B cell (primary cell): ENCODE measurements around the gene CACNG4. TPM values are rescaled to one million over a fixed set of nuclear protein-coding genes. Genes with fewer than 3 reads are reported as not detected.

Experiments
- ATAC-seq: fragments of 200-7000 bp; cut with Tn5 transposase; one replicate; pipeline ENCODE4 v1.10.0; 2021; ENCODE audit warnings: low read depth, mild to moderate bottlenecking, moderate number of reproducible peaks, moderate library complexity
- CTCF ChIA-PET: fragments of 350-600 bp; sonication (Branson Sonifier 250); formaldehyde crosslinking; loops from one replicate; lab custom pipeline; 2021; ENCODE audit warnings: antibody characterized with exemption, inconsistent platforms; lab: Charles Lee
- POLR2A ChIA-PET: fragments of 350-600 bp; sonication (Branson Sonifier 250); formaldehyde crosslinking; loops from one replicate; lab custom pipeline; 2021; ENCODE audit warnings: antibody characterized with exemption; lab: Charles Lee
- DNase-seq: peaks from one replicate; pipeline ENCODE4 v3.0.0; 2013
- H2AFZ ChIP-seq: 2 replicates; pipeline ENCODE4 v1.6.1; 2012; ENCODE audit warnings: mild to moderate bottlenecking, low read depth, low read length; ENCODE audit not compliant: insufficient read depth, poor library complexity, severe bottlenecking
- H3K27ac ChIP-seq, 2 donors: 1 replicate in 1 of 2; 2 replicates in 1 of 2; pipeline ENCODE4 v1.5.1; 2012 to 2013; ENCODE audit warnings: low read length in 2 of 2, mild to moderate bottlenecking in 2 of 2, moderate library complexity in 1 of 2
- H3K27me3 ChIP-seq, 4 experiments: fragments of 200-600 bp in 1 of 4; sonication (generic) in 1 of 4; replicated peaks in 1 of 4; 1 replicate in 2 of 4; 2 replicates in 2 of 4; pipeline versions ENCODE4 v1.6.1 to v1.7.0; 2013 to 2016; ENCODE audit warnings: low read length in 3 of 4, mild to moderate bottlenecking in 2 of 4, mixed read lengths in 1 of 4, moderate library complexity in 1 of 4; ENCODE audit not compliant: insufficient read depth in 4 of 4, control insufficient read depth in 3 of 4; ENCODE audit errors: control extremely low read depth in 1 of 4
- H3K36me3 ChIP-seq, 2 experiments: replicated peaks in 1 of 2; 1 replicate in 1 of 2; 2 replicates in 1 of 2; pipeline versions ENCODE4 v1.6.1 to v1.7.1; 2013; ENCODE audit warnings: low read length in 1 of 2; ENCODE audit not compliant: insufficient read depth in 2 of 2, control insufficient read depth in 1 of 2; ENCODE audit errors: control extremely low read depth in 1 of 2, extremely low read depth in 1 of 2
- H3K4me1 ChIP-seq, 2 donors: fragments of 200-600 bp in 1 of 2; sonication (generic) in 1 of 2; 1 replicate in 1 of 2; 2 replicates in 1 of 2; pipeline versions ENCODE4 v1.5.1 to v1.6.1; 2013 to 2017; ENCODE audit warnings: low read length in 2 of 2; ENCODE audit not compliant: control insufficient read depth in 2 of 2, insufficient read depth in 2 of 2
- H3K4me2 ChIP-seq: replicated peaks from 2 replicates; pipeline ENCODE3; 2012; ENCODE audit warnings: mild to moderate bottlenecking, low read depth, low read length; ENCODE audit not compliant: poor library complexity, severe bottlenecking
- H3K4me3 ChIP-seq, 5 experiments: fragments of 200-600 bp in 1 of 5; sonication (generic) in 1 of 5; 1 replicate in 3 of 5; 2 replicates in 2 of 5; pipeline versions ENCODE4 v1.5.1 to v1.7.0; 2011 to 2016; ENCODE audit warnings: low read length in 4 of 5, mild to moderate bottlenecking in 4 of 5, low read depth in 2 of 5, control low read depth in 1 of 5, moderate library complexity in 1 of 5; ENCODE audit not compliant: insufficient read depth in 1 of 5; ENCODE audit errors: control extremely low read depth in 1 of 5, extremely low read depth in 1 of 5
- H3K79me2 ChIP-seq: fragments of 200-600 bp; sonication (generic); one replicate; pipeline ENCODE4 v1.6.0; 2016; ENCODE audit warnings: low read length; ENCODE audit not compliant: control insufficient read depth, insufficient read depth
- H3K9ac ChIP-seq: fragments of 200-600 bp; sonication (generic); 2 replicates; pipeline ENCODE4 v1.6.1; 2017; ENCODE audit warnings: mild to moderate bottlenecking, low read length, moderate library complexity
- H3K9me3 ChIP-seq, 3 donors: one replicate each; pipeline versions ENCODE4 v1.6.1 to v1.7.1; 2013; ENCODE audit warnings: low read length in 2 of 3; ENCODE audit not compliant: control insufficient read depth in 2 of 3, insufficient read depth in 1 of 3; ENCODE audit errors: control extremely low read depth in 1 of 3
- H4K20me1 ChIP-seq: 2 replicates; pipeline ENCODE4 v1.6.0; 2012; ENCODE audit warnings: mild to moderate bottlenecking, low read length; ENCODE audit not compliant: insufficient read depth, control insufficient read depth, poor library complexity, severe bottlenecking
- H3K27ac Mint-ChIP-seq: one replicate; pipeline ENCODE4 v1.8.0; 2021; ENCODE audit warnings: mixed read lengths
- H3K27me3 Mint-ChIP-seq: one replicate; pipeline ENCODE4 v1.8.0; 2021; ENCODE audit warnings: mixed read lengths
- H3K4me1 Mint-ChIP-seq: one replicate; pipeline ENCODE4 v1.8.0; 2021; ENCODE audit warnings: mixed read lengths
- H3K4me3 Mint-ChIP-seq: one replicate; pipeline ENCODE4 v1.8.0; 2021; ENCODE audit warnings: mixed read lengths
- H3K9me3 Mint-ChIP-seq: one replicate; pipeline ENCODE4 v1.8.0; 2022; ENCODE audit warnings: mixed read lengths; ENCODE audit not compliant: insufficient read depth
- CTCF ChIP-seq: fragments of 200-600 bp; IDR thresholded peaks from one replicate; pipeline ENCODE4 v1.8.0; 2022; ENCODE audit warnings: antibody characterized with exemption, mild to moderate bottlenecking
- EZH2 ChIP-seq: IDR thresholded peaks from 2 replicates; pipeline ENCODE4 v1.6.1; 2012; ENCODE audit warnings: borderline replicate concordance, low read depth, mild to moderate bottlenecking, moderate library complexity, low read length; ENCODE audit not compliant: insufficient read depth, poor library complexity, severe bottlenecking
- WGBS: methylation state at CpG from one replicate; pipeline ENCODE4 v1.1.5; 2013; ENCODE audit warnings: missing lambda C conversion rate; ENCODE audit not compliant: insufficient coverage; 5-methylcytosine and 5-hydroxymethylcytosine counted together
- intact Hi-C: fragments of 100-400 bp; cut with micrococcal nuclease; formaldehyde crosslinking; loops from one replicate; pipeline ENCODE4 v1.10.0; 2022
- polyA plus RNA-seq: library from polyadenylated mRNA; depleted of rRNA; stranded (reverse); fragments of >200 nt; gene quantifications from 2 replicates; pipeline ENCODE4 v1.2.3, GENCODE V29; 2012
- total RNA-seq, 2 donors: library from RNA; stranded (reverse); fragments of 120-200 nt in 1 of 2; gene quantifications; 1 replicate in 1 of 2; 2 replicates in 1 of 2; pipeline versions ENCODE4 v1.2.3 to v1.2.4, GENCODE V29; 2013 to 2022

The CACNG4 gene
- total and polyA plus RNA-seq, 2 donors (not counting 1 experiment from before 2014, with no cell fraction given) = not detected

DNA sequence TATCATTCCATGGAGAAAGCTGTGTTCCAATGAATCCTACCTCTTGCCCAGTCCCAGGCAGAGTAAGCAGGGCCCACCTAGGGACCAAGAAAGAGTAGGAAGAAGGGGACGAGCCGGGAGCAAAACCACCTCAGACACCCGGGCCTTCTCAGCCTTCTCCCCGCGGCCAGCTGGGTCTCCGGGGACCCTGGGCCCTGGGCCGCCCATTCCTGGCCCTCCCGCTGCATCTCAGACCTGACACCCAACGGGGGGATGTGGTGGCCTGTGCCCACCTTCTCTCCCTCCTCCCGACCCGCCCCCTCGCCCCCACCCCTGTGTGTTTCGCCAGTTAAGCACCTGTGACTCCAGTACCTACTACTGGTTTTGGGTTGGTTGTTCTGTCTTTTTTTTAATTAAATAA is 68.5 kb downstream of the CACNG4 start:
- no peak overlapping the region for H3K9ac ChIP-seq
- H3K79me2 ChIP-seq = no peaks in the 10 kb centered on the region
- no peaks in the 10 kb centered on the region for H3K36me3 ChIP-seq
- peaks cover 11% of the 10 kb centered on the region for H3K27me3 Mint-ChIP-seq
- H3K27ac Mint-ChIP-seq = no peak overlapping the region
- no CpG with 5 or more reads among the region's 13 CpGs for WGBS
- no peaks in the 10 kb centered on the region for H3K9me3 ChIP-seq
- no peaks in the 10 kb centered on the region for H3K4me1 Mint-ChIP-seq
- TF ChIP-seq CTCF (no peak), EZH2 (no peak)
- H3K4me3 Mint-ChIP-seq = no peak overlapping the region
- H3K27ac ChIP-seq = no peak overlapping the region
- no peak overlapping the region for H3K4me2 ChIP-seq
- CTCF ChIA-PET = no interaction called here
- intact Hi-C loops = no loop called here
- no peaks in the 10 kb centered on the region for H3K4me1 ChIP-seq
- no peaks in the 10 kb centered on the region for H3K27me3 ChIP-seq
- H3K9me3 Mint-ChIP-seq = no peaks in the 10 kb centered on the region
- H3K4me3 ChIP-seq = no peak overlapping the region
- POLR2A ChIA-PET = no interaction called here
- DNase-seq (no peak), ATAC-seq (no peak)
- no peaks in the 10 kb centered on the region for H4K20me1 ChIP-seq
- no peak overlapping the region for H2AFZ ChIP-seq

- Mint-ChIP-seq H3K9me3 (no peaks in the 10 kb centered on the region), H3K4me3 (no peak overlapping the region), H3K4me1 (no peaks in the 10 kb centered on the region), H3K27ac (no peak overlapping the region), H3K27me3 (peaks cover 11% of the 10 kb centered on the region)
- ATAC-seq = no peak
- Histone ChIP-seq H3K79me2 (no peaks in the 10 kb centered on the region), H3K27ac (no peak overlapping the region), H3K36me3 (no peaks in the 10 kb centered on the region), H4K20me1 (no peaks in the 10 kb centered on the region), H3K9ac (no peak overlapping the region), H3K4me1 (no peaks in the 10 kb centered on the region), H3K4me2 (no peak overlapping the region), H3K4me3 (no peak overlapping the region), H3K27me3 (no peaks in the 10 kb centered on the region), H2AFZ (no peak overlapping the region), H3K9me3 (no peaks in the 10 kb centered on the region)
- DNase-seq = no peak
- WGBS = 100% methylated on average over 9 of the region's 9 CpGs
- ChIA-PET CTCF (no interaction called here), POLR2A (no interaction called here)
- intact Hi-C loops = no loop called here
- TF ChIP-seq EZH2 = no peak
- TF ChIP-seq CTCF = no peak
These were observed 69.1 kb downstream of the CACNG4 start for GRCh38 chr17:67033613-67034012.
